HAP-1 (cell line): Measurements from ENCODE around the gene C16orf82.
"Not testable (repeated sequence)": the region's sequence is repeated elsewhere in the genome, so short reads cannot be mapped to it uniquely, and the experiment has no call there.

Experiments
- DNase-seq, 2 experiments: peaks; one replicate each; pipeline ENCODE4 v3.0.0-alpha.2; 2016 to 2020; ENCODE audit warnings: low spot score in 2 of 2
- H3K27me3 ChIP-seq: fragments of 250-450 bp; sonication (Bioruptor Pico); 2 replicates; pipeline ENCODE4 v1.5.1; 2020; ENCODE audit warnings: low read depth, mild to moderate bottlenecking, moderate library complexity
- H3K36me3 ChIP-seq: fragments of 250-450 bp; sonication (Bioruptor Pico); replicated peaks from 2 replicates; pipeline ENCODE4 v1.5.1; 2020; ENCODE audit warnings: mild to moderate bottlenecking
- H3K4me1 ChIP-seq: fragments of 250-450 bp; sonication (Bioruptor Pico); 2 replicates; pipeline ENCODE4 v1.5.1; 2020; ENCODE audit warnings: mild to moderate bottlenecking
- H3K4me3 ChIP-seq: fragments of 250-450 bp; sonication (Bioruptor Pico); 2 replicates; pipeline ENCODE4 v1.5.1; 2020; ENCODE audit warnings: mild to moderate bottlenecking, moderate library complexity
- H3K9me3 ChIP-seq: fragments of 250-450 bp; sonication (Bioruptor Pico); 2 replicates; pipeline ENCODE4 v1.5.1; 2020; ENCODE audit warnings: mild to moderate bottlenecking, moderate library complexity
- in situ Hi-C: fragments of 300-500 bp; cut with MboI; formaldehyde crosslinking; loops from 3 replicates; pipeline ENCODE4 v1.14.3; 2020; ENCODE audit warnings: low sequenced_read_pairs, inconsistent platforms, mixed read lengths

Gene C16orf82

DNA sequence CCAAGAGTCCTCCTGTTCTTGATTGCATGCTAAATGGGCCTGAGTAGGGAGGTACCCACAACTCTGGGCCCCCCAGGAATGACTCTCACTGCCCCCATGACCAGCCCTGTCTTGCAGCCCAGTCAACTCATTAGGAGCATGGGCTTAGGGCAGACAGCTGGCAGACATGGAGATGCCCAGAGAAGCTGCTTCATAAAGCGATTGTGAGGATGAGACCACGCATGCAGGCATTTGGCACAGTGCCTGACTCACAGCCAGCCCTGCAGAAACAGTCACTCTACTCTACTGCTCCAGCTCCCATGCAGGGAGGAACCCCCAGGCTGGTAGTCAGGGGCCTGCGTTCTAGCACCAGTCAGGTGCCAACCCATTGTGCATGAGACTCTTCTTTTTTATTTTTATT is 8.4 kb upstream of the C16orf82 start:
- H3K4me3 ChIP-seq, result no peak overlapping the region
- no peaks in the 10 kb centered on the region for H3K27me3 ChIP-seq
- H3K4me1 ChIP-seq, result no peaks in the 10 kb centered on the region
- H3K36me3 ChIP-seq, result no peaks in the 10 kb centered on the region
- in situ Hi-C loops, result no loop called here
- H3K9me3 ChIP-seq, result no peaks in the 10 kb centered on the region
- no peak for DNase-seq

DNA sequence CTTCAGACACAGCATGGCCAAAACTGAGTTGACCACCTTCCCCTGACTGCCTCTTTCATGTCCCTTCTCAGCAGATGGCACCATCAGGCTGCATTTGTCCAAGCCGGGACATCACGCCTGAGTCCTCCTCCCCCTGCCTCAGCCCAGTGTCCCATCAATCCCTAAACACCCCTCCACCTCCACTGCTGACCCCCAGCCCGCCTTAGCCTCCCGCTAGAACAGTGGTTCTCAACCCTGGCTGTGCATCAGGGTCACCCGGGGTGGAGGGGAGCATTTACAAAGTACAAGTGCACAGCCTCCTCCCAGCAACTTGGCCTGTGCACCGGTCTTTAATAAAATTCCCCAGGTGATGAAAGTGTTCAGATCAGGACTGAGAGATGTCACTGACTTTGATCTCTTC is 4.0 kb downstream of the C16orf82 start:
- H3K4me3 ChIP-seq, result no peak overlapping the region
- no peaks in the 10 kb centered on the region for H3K36me3 ChIP-seq
- in situ Hi-C loops, result no loop called here
- no peaks in the 10 kb centered on the region for H3K4me1 ChIP-seq
- no peaks in the 10 kb centered on the region for H3K9me3 ChIP-seq
- no peaks in the 10 kb centered on the region for H3K27me3 ChIP-seq
- DNase-seq, result no peak

DNA sequence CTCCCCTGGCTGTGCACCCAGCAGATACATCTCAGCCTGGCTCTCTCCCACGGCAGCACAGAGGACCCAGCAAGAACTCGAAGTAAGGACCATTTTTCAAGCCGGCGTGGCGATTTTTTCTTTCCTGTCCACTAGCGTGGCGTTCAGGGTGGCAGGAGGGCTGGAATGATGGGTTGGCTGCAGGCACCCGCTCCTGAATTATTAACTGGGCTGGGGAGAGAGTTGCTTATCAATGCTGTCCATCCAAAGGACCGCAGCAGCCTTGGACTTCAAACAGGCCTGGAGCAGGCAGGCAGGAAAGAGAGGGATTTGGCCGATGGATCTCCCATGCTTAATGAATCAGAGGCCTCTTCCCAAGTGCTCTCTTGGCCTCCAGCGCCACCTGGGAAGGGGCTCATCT is 7.0 kb downstream of the C16orf82 start:
- no peaks in the 10 kb centered on the region for H3K36me3 ChIP-seq
- H3K9me3 ChIP-seq, result no peaks in the 10 kb centered on the region
- DNase-seq, result no peak
- H3K4me1 ChIP-seq, result no peaks in the 10 kb centered on the region
- H3K27me3 ChIP-seq, result no peaks in the 10 kb centered on the region
- in situ Hi-C loops, result no loop called here
- H3K4me3 ChIP-seq, result no peak overlapping the region

DNA sequence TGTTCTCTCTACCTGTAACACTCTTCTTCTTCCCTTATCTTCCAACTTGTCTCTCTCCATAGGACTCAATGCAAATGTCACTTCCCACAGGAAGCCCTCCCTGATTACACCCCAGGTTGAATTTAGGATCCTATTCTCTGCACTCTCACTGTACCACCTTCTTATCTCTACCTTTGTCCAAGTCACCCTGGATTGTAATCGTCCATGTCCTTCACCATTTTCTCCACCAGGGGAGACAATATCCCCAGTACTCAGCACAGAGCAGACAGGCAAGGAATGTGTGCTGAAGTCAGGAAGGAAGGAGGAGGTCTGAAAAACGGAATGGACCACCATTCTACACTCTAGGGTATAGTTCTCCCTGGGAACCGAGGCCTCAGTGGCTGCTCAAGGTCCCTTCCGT is 14.2 kb downstream of the C16orf82 start:
- in situ Hi-C loops, result no loop called here
- no peaks in the 10 kb centered on the region for H3K27me3 ChIP-seq
- no peak for DNase-seq

DNA sequence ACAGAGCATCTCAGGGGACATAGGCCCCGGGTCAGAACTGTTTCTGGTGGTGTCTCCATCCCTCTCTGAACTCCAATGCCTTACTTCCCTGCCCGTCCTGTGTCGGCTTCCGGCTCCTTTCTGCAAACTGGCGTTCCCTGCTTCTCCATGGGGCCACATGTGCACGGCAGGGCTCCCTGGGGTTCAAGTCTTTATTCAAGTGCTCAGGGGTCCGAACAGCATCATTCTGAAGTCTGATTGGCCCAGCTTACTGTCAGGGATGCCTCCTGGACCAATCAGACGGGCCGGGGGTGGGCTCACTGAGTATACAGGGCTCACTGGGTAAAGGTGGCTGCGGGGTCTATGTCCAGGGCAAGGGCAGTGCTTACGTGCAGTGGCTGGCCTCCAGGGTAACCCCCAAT is 17.1 kb downstream of the C16orf82 start:
- in situ Hi-C loops, result no loop called here
- no peak overlapping the region for H3K4me3 ChIP-seq
- H3K27me3 ChIP-seq, result no peaks in the 10 kb centered on the region

More for the DNA sequence above, 14.2 kb downstream of the C16orf82 start:
- H3K36me3 ChIP-seq, result no peaks in the 10 kb centered on the region
- H3K9me3 ChIP-seq, result no peaks in the 10 kb centered on the region
- H3K4me3 ChIP-seq, result no peak overlapping the region
- no peaks in the 10 kb centered on the region for H3K4me1 ChIP-seq

DNA sequence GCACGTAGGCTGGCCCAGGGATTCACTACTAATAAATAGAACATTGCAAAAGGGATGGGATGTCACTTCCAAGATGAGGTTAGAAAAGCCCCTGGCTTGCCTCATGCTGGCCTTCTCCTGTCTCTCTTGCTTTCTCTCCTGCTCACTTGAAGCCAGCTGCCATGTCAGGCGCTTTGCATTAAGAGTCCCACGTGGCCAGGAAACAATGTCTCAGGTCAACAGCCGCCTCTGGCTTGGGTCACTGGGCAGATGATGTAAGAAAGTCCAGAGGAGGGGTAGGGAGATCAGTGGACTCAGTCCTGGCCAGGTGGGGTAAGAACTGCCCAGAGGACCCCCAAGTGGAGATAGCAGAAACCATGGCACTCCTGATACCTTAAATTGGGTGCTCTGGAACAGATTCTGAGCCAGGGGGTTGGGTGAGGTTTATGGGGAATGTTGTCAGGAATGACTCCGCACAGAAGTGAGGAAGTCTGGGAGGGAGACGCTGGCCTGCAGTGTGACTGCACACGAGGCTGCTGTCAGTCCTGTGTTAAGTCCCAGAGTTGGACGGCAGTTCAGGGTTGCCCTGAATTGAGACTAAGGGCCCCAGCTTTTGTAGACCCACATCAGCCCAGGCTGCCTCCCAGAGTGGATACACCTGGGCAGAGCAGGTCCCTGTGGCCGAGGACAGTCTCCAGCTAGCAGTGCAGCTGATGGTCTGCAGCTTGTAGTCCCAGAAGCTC is 17.7 kb downstream of the C16orf82 start:
- H3K36me3 ChIP-seq, result no peaks in the 10 kb centered on the region
- H3K4me1 ChIP-seq, result no peaks in the 10 kb centered on the region
- no peaks in the 10 kb centered on the region for H3K27me3 ChIP-seq
- in situ Hi-C loops, result no loop called here
- no peak overlapping the region for H3K4me3 ChIP-seq
- H3K9me3 ChIP-seq, result no peaks in the 10 kb centered on the region
- DNase-seq, result no peak

More for the DNA sequence above, 17.1 kb downstream of the C16orf82 start:
- Histone ChIP-seq H3K36me3 (no peaks in the 10 kb centered on the region), H3K9me3 (no peaks in the 10 kb centered on the region), H3K4me1 (no peaks in the 10 kb centered on the region)
- DNase-seq, result peak in 1 of 2 experiments; percentile 18

DNA sequence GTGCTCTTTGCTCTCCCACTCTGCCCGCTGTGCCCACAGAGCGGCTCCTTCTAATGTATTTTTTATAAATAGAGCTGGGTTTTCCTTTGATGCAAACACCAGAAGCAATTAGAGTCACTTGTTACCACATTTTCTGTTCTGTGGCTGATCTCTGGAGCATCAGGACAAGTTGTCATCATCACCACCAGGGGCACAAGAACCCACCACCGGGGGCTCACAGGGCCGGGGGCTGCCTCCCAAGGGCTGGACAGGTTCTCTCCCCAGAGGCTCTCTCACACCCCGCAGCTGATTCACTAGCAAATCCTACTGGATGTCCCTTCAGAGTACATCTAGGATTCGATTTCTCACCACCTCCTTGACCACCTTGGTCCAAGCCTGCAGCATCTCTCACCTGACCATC is 18.5 kb downstream of the C16orf82 start:
- H3K9me3 ChIP-seq, result no peaks in the 10 kb centered on the region
- H3K27me3 ChIP-seq, result no peaks in the 10 kb centered on the region
- no peaks in the 10 kb centered on the region for H3K4me1 ChIP-seq
- no peaks in the 10 kb centered on the region for H3K36me3 ChIP-seq
- no peak for DNase-seq
- H3K4me3 ChIP-seq, result no peak overlapping the region
- in situ Hi-C loops, result no loop called here

DNA sequence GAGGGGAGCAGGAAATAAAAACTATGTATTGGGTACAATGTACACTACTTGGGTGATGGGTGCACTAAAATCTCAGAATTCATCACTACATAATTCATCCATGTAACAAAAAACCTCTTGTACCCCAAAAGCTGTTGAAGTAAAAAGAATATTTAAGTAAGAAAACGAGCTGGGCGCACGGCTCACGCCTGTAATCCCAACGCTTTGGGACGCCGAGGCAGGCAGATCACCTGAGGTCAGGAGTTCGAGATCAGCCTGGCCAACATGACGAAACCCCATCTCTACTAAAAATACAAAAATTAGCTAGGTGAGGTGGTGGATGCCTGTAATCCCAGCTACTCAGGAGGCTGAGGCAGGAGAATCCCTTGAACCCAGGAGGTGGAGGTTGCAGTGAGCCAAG is 19.3 kb downstream of the C16orf82 start:
- H3K4me3 ChIP-seq, H3K27me3 ChIP-seq, H3K9me3 ChIP-seq, in situ Hi-C loops, DNase-seq, H3K4me1 ChIP-seq, H3K36me3 ChIP-seq: not testable (repeated sequence)

DNA sequence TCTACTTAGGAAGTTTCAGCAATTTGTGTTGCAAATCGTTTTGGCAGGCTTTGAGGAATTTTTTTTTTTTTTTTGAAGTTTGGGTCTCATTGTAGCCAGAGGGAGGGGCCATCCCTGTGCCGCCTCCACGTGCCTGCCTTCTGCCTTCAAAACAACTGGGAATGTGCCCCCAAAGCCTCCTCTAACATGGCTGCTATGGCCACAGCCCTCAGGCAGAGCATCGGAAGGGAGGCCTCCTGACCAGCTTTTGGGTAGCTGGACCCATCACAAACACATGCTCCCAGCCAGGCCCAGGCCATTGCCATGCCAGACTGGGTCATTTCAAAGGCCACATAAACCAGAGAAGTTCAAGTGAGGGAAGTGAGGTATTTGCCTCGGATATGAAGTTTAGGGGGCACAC is 21.5 kb downstream of the C16orf82 start:
- no peaks in the 10 kb centered on the region for H3K36me3 ChIP-seq
- no peaks in the 10 kb centered on the region for H3K9me3 ChIP-seq
- in situ Hi-C loops, result no loop called here
- H3K4me3 ChIP-seq, result no peak overlapping the region
- DNase-seq, result no peak
- H3K4me1 ChIP-seq, result no peaks in the 10 kb centered on the region
- H3K27me3 ChIP-seq, result no peaks in the 10 kb centered on the region

DNA sequence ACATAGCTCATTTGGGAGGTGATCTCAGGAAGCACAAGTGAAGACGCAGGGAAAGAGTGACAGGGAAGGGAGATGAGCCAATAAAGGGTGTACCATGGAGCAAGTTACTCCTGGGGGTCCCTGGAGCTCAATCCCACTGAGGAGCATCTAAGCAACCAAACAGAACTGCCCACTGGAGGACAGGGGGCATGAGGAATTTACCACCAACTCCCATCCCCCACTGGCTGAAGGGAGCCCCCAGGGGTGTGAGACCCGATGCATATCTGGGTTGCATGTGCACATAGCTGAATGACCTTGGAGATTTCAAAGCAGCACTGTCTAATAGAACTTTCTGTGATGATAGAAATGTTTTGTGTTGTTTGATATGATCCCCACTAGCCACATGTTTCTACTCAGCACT is 29.6 kb downstream of the C16orf82 start:
- H3K27me3 ChIP-seq, result no peaks in the 10 kb centered on the region
- no peaks in the 10 kb centered on the region for H3K9me3 ChIP-seq
- no peak overlapping the region for H3K4me3 ChIP-seq
- DNase-seq, result no peak
- H3K4me1 ChIP-seq, result no peaks in the 10 kb centered on the region
- in situ Hi-C loops, result no loop called here
- no peaks in the 10 kb centered on the region for H3K36me3 ChIP-seq

DNA sequence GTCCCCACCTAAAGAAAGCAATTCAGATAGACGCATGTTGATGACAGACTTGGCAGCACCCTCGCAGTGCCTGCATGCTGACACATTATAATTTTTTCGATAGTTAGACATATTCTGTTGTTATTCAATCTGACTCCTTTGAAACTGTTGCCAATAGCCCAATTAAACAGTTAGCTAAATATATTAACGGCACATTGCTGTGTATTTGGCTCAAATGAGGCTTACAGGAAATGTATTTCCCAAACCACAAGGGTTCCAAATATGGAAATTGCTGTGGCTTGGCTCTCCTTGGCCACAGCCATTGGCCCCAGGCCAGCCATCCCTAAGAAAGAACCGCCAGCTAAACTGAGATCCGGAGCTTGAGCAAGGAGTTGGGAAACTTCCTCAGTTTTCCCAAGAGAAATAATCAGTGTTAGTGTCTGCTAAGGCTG is 31.1 kb downstream of the C16orf82 start:
- Histone ChIP-seq H3K9me3 (no peaks in the 10 kb centered on the region), H3K4me3 (no peak overlapping the region), H3K36me3 (no peaks in the 10 kb centered on the region), H3K4me1 (no peaks in the 10 kb centered on the region), H3K27me3 (no peaks in the 10 kb centered on the region)
- no peak for DNase-seq
- in situ Hi-C loops, result no loop called here

DNA sequence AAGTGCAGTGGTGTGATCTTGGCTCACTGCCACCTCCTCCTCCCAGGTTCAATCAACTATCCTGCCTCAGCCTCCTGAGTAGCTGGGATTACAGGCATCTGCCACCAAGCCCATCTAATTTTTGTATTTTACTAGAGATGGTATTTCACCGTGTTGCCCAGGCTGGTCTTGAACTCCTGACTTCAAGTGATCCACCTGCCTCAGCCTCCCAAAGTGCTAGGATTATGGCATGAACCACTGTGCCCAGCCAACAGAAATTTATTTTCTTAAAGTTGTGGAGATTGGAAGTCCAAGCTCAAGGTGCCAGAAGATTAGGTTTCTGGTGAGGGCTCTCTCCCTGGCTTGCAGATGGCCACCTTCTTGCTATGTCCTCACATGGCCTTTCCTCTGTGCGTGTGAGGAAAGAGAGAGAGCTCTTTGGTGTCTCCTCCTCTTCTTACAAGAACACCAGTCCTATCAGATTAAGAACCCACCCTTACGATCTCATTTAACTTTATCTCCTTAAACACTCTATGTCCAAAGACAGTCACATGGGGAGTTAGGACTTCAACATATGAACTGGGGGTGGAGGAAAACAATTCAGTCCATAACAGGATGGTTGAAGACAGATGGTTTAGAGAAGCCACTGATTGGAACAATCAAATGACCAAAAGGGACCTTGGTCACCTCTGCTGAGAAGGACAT is 31.8 kb downstream of the C16orf82 start:
- H3K27me3 ChIP-seq, result no peaks in the 10 kb centered on the region
- H3K9me3 ChIP-seq, result no peaks in the 10 kb centered on the region
- H3K36me3 ChIP-seq, result no peaks in the 10 kb centered on the region
- in situ Hi-C loops, result no loop called here
- no peak for DNase-seq
- H3K4me3 ChIP-seq, result no peak overlapping the region
- H3K4me1 ChIP-seq, result no peaks in the 10 kb centered on the region

DNA sequence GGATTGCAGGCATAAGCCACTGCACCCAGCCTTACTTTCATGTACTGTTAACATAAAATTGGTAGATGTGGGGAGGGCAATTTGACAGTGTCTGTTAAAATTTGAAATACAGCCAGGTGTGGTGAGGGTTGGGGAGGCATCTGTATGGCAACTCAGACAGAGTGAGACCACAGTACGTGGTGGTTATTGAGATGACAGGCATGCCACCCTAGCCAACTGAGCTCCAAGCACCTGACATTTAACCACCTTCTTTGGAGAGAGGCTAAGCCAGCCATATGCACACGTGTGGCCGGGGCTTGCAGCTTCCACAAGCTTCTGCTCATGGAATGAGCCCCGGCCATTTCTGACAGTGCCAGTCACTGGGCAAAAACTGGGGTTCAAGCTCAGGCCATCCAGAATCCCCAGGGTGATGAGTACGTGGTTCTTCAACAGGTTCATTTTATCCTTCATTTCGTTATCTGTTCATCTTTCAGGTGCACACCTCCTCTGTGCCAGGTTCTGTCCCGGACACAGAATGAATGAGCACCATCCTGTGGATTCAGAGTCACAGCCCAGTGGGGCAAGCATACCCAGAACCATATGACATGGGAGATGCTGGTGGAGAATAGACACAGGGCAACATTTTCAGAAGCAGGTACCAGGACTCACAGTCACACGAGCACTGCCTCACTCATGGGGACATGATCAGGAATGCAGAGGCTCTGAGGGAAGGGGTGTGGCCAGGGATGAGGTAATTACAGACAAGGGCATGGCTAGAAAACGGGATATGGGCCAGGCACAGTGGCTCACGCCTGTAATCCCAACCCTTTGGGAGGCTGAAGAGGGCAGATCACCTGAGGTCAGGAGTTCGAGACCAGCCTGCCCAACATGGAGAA is 36.2 kb downstream of the C16orf82 start:
- H3K4me3 ChIP-seq, result no peak overlapping the region
- in situ Hi-C loops, result loop anchor here (25.0 kb wide), 1 partner anchor 1266 kb away; no protein-coding TSS in a partner anchor

DNA sequence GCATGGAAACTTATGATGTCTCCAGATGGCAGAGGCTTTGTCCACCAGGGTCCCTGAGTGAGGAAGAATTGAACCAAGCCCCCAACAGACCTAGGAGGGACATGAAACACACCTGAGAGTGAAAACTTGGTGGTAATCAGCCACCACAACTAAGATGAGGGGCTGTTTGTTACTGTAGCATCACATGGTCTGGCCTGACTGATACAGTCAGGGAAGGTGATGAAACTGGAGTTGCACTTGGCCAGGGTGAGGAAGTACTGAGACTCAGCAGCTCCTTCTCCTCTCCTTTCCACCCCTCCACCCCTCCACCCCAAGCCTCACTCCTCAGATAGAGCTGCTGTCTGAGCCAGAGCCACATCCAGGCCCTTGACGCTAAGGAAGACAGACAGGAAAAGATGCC is 37.2 kb downstream of the C16orf82 start:
- Histone ChIP-seq H3K4me3 (no peak overlapping the region), H3K4me1 (no peaks in the 10 kb centered on the region), H3K9me3 (no peaks in the 10 kb centered on the region), H3K27me3 (no peaks in the 10 kb centered on the region), H3K36me3 (no peaks in the 10 kb centered on the region)
- DNase-seq, result no peak
- in situ Hi-C loops, result loop anchor here (25.0 kb wide), 1 partner anchor 1267 kb away; no protein-coding TSS in a partner anchor

More for the DNA sequence above, 36.2 kb downstream of the C16orf82 start:
- H3K27me3 ChIP-seq, result no peaks in the 10 kb centered on the region
- DNase-seq, result no peak
- no peaks in the 10 kb centered on the region for H3K9me3 ChIP-seq
- no peaks in the 10 kb centered on the region for H3K4me1 ChIP-seq
- H3K36me3 ChIP-seq, result no peaks in the 10 kb centered on the region
